ENCODE measurements around the gene HERPUD1. TPM values are rescaled to one million over a fixed set of nuclear protein-coding genes. Genes with fewer than 3 reads are reported as not detected.
"Not testable (repeated sequence)": the region's sequence is repeated elsewhere in the genome, so short reads cannot be mapped to it uniquely, and the experiment has no call there.

HERPUD1 gene, protein sequence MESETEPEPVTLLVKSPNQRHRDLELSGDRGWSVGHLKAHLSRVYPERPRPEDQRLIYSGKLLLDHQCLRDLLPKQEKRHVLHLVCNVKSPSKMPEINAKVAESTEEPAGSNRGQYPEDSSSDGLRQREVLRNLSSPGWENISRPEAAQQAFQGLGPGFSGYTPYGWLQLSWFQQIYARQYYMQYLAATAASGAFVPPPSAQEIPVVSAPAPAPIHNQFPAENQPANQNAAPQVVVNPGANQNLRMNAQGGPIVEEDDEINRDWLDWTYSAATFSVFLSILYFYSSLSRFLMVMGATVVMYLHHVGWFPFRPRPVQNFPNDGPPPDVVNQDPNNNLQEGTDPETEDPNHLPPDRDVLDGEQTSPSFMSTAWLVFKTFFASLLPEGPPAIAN
- 79.1 and 110 TPM in 2 replicates for total RNA-seq (2012; rRNA removed)

DNA sequence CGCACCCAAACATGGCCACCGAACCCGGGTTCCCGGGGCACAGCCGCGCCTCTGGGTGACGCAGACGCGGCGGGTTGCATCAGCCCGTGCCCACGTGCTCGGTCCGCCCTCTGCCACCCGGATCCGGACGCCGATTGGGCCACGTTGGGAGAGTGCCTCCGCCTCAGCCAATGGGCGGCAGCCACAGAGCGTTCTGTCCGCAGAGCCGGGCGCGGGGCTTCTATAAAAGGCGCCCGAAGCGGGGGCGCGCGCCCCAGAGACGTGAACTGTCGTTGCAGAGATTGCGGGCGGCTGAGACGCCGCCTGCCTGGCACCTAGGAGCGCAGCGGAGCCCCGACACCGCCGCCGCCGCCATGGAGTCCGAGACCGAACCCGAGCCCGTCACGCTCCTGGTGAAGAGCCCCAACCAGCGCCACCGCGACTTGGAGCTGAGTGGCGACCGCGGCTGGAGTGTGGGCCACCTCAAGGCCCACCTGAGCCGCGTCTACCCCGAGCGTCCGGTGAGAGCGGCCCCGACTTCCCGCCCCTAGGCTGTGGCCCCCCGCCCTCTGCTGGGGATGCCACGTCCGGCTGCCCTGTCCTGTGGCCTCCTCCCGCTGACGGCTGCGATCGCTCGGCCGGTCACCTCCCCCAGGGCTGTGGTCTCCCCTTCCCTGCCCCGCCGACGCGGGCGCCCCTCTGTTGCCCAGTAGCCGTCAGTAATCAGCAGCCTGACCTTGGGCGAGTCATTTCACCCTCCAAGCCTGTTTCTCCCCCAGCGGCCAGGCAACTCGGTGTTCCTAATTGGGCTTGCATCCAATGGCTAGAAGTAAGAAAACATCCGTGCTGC, at the start of gene HERPUD1:
TSS of gene HERPUD1 (plus strand) at position 251 of the 829 bp plus-strand sequence. CDS start at position 354, 103 bp downstream.
- Histone ChIP-seq H3K27me3 (ENCODE audit: control insufficient read depth, insufficient read depth, low read length) (no peaks in the 10 kb centered on the region), H3K9me3 (replicated peaks; ENCODE audit: low read length) (no peaks in the 10 kb centered on the region), H3K4me1 (ENCODE audit: control insufficient read depth, insufficient read depth, low read length) (peaks cover 30% of the 10 kb centered on the region), H3K4me2 (ENCODE audit: low read length) (peak within 1 kb of the TSS; percentile 86), H3K9ac (ENCODE audit: low read depth, low read length) (peak within 1 kb of the TSS; percentile 98), H3K4me3 (ENCODE audit: low read length) (peak within 1 kb of the TSS; percentile 90), H3K36me3 (ENCODE audit: insufficient read depth, low read length) (peaks cover 27% of the 10 kb centered on the region)

DNA sequence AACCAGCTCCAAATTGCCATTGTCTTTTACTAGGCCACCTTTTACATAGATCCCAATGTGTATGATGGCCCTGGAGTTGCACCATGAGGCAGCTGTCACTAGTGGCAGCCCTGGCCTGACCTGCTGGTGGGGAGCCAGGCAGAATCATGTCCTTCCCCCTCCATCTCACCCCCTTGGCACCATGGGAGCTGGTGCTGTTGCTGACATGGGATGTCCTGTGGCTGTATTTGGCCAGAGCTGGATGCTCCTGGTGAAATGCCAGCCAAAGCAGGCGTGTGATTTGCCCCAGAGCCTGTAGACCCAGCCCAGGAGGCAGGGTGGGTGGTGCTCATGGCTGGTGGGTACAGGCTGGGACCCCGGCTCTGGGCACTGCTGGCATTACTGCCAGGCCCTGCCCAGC, 48.4 kb upstream of the HERPUD1 start:
- Histone ChIP-seq H3K4me2 (ENCODE audit: low read length) (no peak overlapping the region), H3K9ac (ENCODE audit: low read depth, low read length) (no peak overlapping the region), H3K4me1 (ENCODE audit: control insufficient read depth, insufficient read depth, low read length) (no peaks in the 10 kb centered on the region), H3K9me3 (replicated peaks; ENCODE audit: low read length) (no peaks in the 10 kb centered on the region), H3K36me3 (ENCODE audit: insufficient read depth, low read length) (no peaks in the 10 kb centered on the region), H3K4me3 (ENCODE audit: low read length) (no peak overlapping the region), H3K27me3 (ENCODE audit: control insufficient read depth, insufficient read depth, low read length) (peaks cover 6% of the 10 kb centered on the region)

DNA sequence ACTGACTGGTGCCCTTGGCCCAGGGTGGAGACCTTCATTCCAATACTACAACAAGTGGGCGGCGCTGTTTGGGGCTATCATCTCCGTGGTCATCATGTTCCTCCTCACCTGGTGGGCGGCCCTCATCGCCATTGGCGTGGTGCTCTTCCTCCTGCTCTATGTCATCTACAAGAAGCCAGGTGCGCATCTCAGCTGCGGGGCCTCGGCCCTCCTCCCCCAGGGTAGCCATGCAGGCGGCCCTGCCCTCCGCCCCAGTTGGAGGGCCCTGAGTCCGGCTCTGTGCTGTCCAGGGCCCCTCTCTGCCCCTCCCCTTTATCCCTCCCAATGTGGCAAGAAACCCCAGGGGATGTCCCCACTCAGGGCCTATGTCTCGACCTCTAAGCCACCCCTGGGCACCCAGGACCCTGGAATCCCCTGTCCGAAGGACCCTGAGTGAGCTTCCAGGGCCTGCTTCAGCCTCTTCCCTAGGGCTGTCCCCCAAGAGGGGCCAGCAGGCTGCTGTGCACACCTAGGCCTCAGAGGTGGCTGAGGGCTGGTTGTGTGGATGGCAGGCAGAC, 47.8 kb upstream of the HERPUD1 start:
- Histone ChIP-seq H3K9me3 (replicated peaks; ENCODE audit: low read length) (no peaks in the 10 kb centered on the region), H3K4me2 (ENCODE audit: low read length) (no peak overlapping the region), H3K9ac (ENCODE audit: low read depth, low read length) (no peak overlapping the region), H3K4me1 (ENCODE audit: control insufficient read depth, insufficient read depth, low read length) (no peaks in the 10 kb centered on the region), H3K36me3 (ENCODE audit: insufficient read depth, low read length) (no peaks in the 10 kb centered on the region), H3K27me3 (ENCODE audit: control insufficient read depth, insufficient read depth, low read length) (peaks cover 6% of the 10 kb centered on the region), H3K4me3 (ENCODE audit: low read length) (no peak overlapping the region)

DNA sequence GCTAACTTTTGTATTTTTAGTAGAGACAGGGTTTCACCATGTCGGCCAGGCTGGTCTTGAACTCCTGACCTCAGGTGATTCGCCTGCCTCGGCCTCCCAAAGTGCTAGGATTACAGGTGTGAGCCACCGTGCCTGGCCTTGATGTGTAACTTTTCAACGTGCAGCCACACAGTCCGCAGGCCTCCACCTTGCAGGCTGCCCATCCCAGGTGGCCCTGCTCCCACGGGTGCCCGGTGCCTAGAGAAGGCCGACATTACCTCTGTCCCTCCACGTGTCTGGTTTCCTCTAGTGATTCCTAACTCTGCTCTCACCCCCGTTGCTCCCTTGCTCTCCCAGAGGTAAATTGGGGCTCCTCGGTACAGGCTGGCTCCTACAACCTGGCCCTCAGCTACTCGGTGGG, 47.0 kb upstream of the HERPUD1 start:
- not testable (repeated sequence) for H3K4me1 ChIP-seq (ENCODE audit: control insufficient read depth, insufficient read depth, low read length); H3K4me3 ChIP-seq (ENCODE audit: low read length); H3K9ac ChIP-seq (ENCODE audit: low read depth, low read length); H3K27me3 ChIP-seq (ENCODE audit: control insufficient read depth, insufficient read depth, low read length); H3K9me3 ChIP-seq (replicated peaks; ENCODE audit: low read length); H3K4me2 ChIP-seq (ENCODE audit: low read length); H3K36me3 ChIP-seq (ENCODE audit: insufficient read depth, low read length)

DNA sequence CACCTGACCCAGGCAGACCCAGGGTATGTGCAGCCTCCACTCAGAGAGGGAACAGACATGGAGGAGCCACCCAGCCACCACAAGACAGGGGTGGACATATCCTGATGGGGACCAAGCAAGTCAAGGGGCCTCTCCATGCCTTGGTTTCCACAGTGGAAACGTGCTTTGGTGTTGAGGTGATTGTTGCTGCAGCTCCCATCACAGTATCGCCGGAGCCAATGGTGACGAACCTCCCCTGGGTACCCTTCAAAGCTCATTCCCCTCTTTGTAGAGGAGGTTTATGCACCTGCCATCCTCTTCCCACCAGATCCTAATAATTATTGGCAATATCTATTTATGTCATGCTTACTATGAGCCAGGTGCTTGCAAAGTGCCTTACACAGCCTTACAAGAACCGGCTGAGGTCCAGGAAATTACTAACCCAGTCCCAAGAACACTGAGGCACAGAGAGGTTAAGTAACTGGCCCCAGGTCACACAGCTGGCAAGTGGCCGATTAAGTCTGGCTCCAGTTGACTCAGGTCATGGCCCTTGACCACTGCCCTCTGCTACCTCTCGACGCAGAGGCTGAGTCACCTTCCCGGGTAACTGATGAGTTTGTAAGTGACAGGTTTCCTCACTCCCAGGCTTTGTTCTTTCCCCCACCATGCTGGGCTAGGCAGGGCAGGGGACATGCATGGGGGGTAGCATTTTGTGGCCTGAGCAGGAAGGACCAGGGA, 46.3 kb upstream of the HERPUD1 start:
- no peaks in the 10 kb centered on the region for H3K36me3 ChIP-seq (ENCODE audit: insufficient read depth, low read length)
- H3K9ac ChIP-seq (ENCODE audit: low read depth, low read length), result no peak overlapping the region
- no peaks in the 10 kb centered on the region for H3K4me1 ChIP-seq (ENCODE audit: control insufficient read depth, insufficient read depth, low read length)
- no peak overlapping the region for H3K4me2 ChIP-seq (ENCODE audit: low read length)
- H3K9me3 ChIP-seq (replicated peaks; ENCODE audit: low read length), result no peaks in the 10 kb centered on the region
- H3K27me3 ChIP-seq (ENCODE audit: control insufficient read depth, insufficient read depth, low read length), result peaks cover 6% of the 10 kb centered on the region
- H3K4me3 ChIP-seq (ENCODE audit: low read length), result no peak overlapping the region

DNA sequence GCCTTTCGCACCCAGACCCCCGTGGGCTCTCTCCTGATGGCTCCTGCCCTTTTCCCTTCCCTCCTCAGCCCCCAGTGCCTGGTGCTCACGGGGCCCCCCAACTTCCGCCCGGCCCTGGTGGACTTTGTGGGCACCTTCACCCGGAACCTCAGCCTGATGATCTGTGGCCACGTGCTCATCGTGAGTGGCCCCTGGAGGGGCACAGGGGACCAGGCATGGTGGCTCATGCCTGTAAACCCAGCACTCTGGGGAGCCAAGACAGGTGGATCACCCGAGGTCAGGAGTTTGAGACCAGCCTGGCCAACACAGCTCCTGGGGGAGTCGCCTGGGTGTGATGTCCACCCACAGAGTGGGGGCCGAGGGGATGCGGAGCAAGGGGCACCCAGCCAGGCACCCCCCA, 45.6 kb upstream of the HERPUD1 start:
- no peak overlapping the region for H3K4me3 ChIP-seq (ENCODE audit: low read length)
- no peaks in the 10 kb centered on the region for H3K4me1 ChIP-seq (ENCODE audit: control insufficient read depth, insufficient read depth, low read length)
- no peak overlapping the region for H3K4me2 ChIP-seq (ENCODE audit: low read length)
- no peak overlapping the region for H3K9ac ChIP-seq (ENCODE audit: low read depth, low read length)
- no peaks in the 10 kb centered on the region for H3K9me3 ChIP-seq (replicated peaks; ENCODE audit: low read length)
- no peaks in the 10 kb centered on the region for H3K36me3 ChIP-seq (ENCODE audit: insufficient read depth, low read length)
- peaks cover 6% of the 10 kb centered on the region for H3K27me3 ChIP-seq (ENCODE audit: control insufficient read depth, insufficient read depth, low read length)

DNA sequence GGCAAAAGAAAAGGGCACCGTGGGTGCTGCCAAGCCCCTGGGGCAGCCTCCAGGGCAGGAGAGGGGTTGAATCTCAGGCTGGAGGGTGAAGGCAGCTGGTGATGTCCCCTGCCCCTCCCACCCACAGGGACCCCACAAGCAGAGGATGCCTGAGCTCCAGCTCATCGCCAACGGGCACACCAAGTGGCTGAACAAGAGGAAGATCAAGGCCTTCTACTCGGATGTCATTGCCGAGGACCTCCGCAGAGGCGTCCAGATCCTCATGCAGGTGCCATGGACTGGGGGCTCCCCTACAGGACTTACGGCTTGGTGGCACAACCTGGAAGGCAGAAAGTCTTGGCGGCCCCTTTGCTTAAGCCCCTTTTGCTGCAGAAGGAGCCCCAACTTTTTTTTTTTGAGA, 45.1 kb upstream of the HERPUD1 start:
- Histone ChIP-seq H3K9me3 (replicated peaks; ENCODE audit: low read length) (no peaks in the 10 kb centered on the region), H3K4me2 (ENCODE audit: low read length) (no peak overlapping the region), H3K4me3 (ENCODE audit: low read length) (no peak overlapping the region), H3K4me1 (ENCODE audit: control insufficient read depth, insufficient read depth, low read length) (no peaks in the 10 kb centered on the region), H3K27me3 (ENCODE audit: control insufficient read depth, insufficient read depth, low read length) (peaks cover 6% of the 10 kb centered on the region), H3K36me3 (ENCODE audit: insufficient read depth, low read length) (no peaks in the 10 kb centered on the region), H3K9ac (ENCODE audit: low read depth, low read length) (no peak overlapping the region)

DNA sequence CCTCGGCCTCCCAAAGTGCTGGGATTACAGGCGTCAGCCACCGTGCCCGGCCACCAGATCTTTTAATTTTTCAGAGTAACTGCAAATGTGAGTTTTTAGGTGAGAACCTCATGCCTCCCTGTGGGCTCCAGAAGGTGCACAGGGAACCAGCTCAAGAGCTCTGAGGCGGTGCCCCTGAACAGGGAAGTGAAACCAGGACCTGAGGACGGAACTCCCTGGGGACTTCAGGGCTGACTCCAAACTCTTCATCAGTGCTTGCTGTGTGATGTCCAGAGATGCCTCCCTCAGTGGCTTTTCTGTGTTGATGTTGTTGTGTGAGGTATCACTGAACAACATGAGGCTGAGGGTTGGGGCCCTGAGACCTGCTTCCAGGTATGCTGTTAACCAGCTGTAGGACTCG, 43.1 kb upstream of the HERPUD1 start:
- Histone ChIP-seq H3K27me3 (ENCODE audit: control insufficient read depth, insufficient read depth, low read length) (peaks cover 3% of the 10 kb centered on the region), H3K4me2 (ENCODE audit: low read length) (no peak overlapping the region), H3K4me1 (ENCODE audit: control insufficient read depth, insufficient read depth, low read length) (no peaks in the 10 kb centered on the region), H3K36me3 (ENCODE audit: insufficient read depth, low read length) (no peaks in the 10 kb centered on the region), H3K4me3 (ENCODE audit: low read length) (no peak overlapping the region), H3K9ac (ENCODE audit: low read depth, low read length) (no peak overlapping the region), H3K9me3 (replicated peaks; ENCODE audit: low read length) (no peaks in the 10 kb centered on the region)

DNA sequence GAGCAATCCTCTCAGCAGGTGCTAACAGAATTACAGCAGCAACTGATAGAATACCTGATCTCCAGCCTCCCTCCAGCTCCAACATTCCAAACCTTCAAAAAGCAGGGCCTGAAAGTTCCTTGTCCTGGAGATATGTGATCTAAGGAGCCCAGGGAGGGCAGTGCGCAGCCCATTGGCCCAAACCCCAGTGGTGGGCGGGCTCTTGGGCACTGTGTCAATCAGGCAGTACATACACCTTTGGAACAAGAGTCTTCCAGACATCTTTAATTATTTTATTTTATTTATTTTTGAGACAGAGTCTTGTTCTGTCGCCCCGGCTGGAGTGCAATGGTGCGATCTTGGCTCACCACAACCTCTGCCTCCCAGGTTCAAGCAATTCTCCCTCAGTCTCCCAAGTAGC, 42.7 kb upstream of the HERPUD1 start:
- no peak overlapping the region for H3K4me2 ChIP-seq (ENCODE audit: low read length)
- no peaks in the 10 kb centered on the region for H3K4me1 ChIP-seq (ENCODE audit: control insufficient read depth, insufficient read depth, low read length)
- H3K36me3 ChIP-seq (ENCODE audit: insufficient read depth, low read length), result no peaks in the 10 kb centered on the region
- H3K9me3 ChIP-seq (replicated peaks; ENCODE audit: low read length), result no peaks in the 10 kb centered on the region
- H3K4me3 ChIP-seq (ENCODE audit: low read length), result no peak overlapping the region
- H3K27me3 ChIP-seq (ENCODE audit: control insufficient read depth, insufficient read depth, low read length), result peaks cover 3% of the 10 kb centered on the region
- no peak overlapping the region for H3K9ac ChIP-seq (ENCODE audit: low read depth, low read length)

DNA sequence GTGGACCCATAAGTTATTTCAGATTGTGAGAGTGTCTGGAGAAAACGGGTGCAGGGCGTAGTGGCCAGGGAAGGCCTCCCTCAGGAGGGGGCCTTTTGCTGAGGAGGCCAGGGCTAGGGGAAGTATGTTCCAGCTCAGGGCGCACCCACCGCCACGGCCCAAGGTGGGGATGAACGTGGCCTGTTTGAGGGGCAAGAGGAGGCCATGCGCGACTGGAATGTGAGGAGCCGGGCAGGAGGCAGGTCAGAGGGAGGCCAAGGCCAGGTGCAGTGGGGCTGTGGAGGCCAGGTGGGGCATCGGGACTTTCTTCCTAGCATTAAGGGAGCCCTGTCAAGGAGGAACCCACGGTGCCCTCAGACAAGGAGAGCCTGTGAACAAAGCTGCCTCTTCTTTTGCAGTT, 40.3 kb upstream of the HERPUD1 start:
- peaks cover 3% of the 10 kb centered on the region for H3K27me3 ChIP-seq (ENCODE audit: control insufficient read depth, insufficient read depth, low read length)
- no peak overlapping the region for H3K9ac ChIP-seq (ENCODE audit: low read depth, low read length)
- H3K4me2 ChIP-seq (ENCODE audit: low read length), result no peak overlapping the region
- H3K36me3 ChIP-seq (ENCODE audit: insufficient read depth, low read length), result no peaks in the 10 kb centered on the region
- no peak overlapping the region for H3K4me3 ChIP-seq (ENCODE audit: low read length)
- H3K4me1 ChIP-seq (ENCODE audit: control insufficient read depth, insufficient read depth, low read length), result no peaks in the 10 kb centered on the region
- no peaks in the 10 kb centered on the region for H3K9me3 ChIP-seq (replicated peaks; ENCODE audit: low read length)

DNA sequence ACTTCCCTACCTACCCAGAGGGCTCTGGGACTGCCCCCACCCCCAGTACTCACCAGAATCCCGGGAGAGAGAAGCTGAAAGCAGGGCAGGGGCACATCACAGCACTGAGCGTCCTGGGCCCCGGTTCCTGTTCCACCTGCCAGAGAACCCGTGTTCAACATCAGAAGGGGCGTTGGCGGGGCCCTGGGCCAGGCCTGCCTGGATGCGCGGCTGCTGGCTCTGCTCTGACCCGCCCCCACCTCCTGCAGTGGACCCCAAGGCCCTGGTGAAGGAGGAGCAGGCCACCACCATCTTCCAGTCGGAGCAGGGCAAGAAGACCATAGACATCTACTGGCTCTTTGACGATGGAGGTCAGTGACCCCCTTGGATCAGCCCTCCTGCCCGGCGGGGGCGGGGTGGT, 39.2 kb upstream of the HERPUD1 start:
- no peak overlapping the region for H3K4me2 ChIP-seq (ENCODE audit: low read length)
- H3K9me3 ChIP-seq (replicated peaks; ENCODE audit: low read length), result no peaks in the 10 kb centered on the region
- H3K36me3 ChIP-seq (ENCODE audit: insufficient read depth, low read length), result no peaks in the 10 kb centered on the region
- H3K9ac ChIP-seq (ENCODE audit: low read depth, low read length), result no peak overlapping the region
- peaks cover 11% of the 10 kb centered on the region for H3K27me3 ChIP-seq (ENCODE audit: control insufficient read depth, insufficient read depth, low read length)
- no peaks in the 10 kb centered on the region for H3K4me1 ChIP-seq (ENCODE audit: control insufficient read depth, insufficient read depth, low read length)
- H3K4me3 ChIP-seq (ENCODE audit: low read length), result no peak overlapping the region
